Subcutaneous adipose tissue (tissue), 4 donors: ENCODE data around the gene TUT1. TPM values are rescaled to one million over a fixed set of nuclear protein-coding genes. Genes with fewer than 3 reads are reported as not detected.

ENCODE experiments used
- CTCF ChIP-seq: fragments of 450-650 bp; IDR thresholded peaks from one replicate; pipeline ENCODE4 v1.5.1; 2016; ENCODE audit warnings: low read depth, mild to moderate bottlenecking, control low read depth, antibody characterized with exemption, moderate library complexity
- total RNA-seq, 4 donors: library from RNA; depleted of rRNA; stranded (reverse); fragments of >200 nt; gene quantifications; one replicate each; pipeline ENCODE4 v1.1.0, GENCODE V29; 2016

The TUT1 gene
- total RNA-seq, 4 donors from 2014 or later: 3.4 to 13.4 (median 7.9) TPM

DNA sequence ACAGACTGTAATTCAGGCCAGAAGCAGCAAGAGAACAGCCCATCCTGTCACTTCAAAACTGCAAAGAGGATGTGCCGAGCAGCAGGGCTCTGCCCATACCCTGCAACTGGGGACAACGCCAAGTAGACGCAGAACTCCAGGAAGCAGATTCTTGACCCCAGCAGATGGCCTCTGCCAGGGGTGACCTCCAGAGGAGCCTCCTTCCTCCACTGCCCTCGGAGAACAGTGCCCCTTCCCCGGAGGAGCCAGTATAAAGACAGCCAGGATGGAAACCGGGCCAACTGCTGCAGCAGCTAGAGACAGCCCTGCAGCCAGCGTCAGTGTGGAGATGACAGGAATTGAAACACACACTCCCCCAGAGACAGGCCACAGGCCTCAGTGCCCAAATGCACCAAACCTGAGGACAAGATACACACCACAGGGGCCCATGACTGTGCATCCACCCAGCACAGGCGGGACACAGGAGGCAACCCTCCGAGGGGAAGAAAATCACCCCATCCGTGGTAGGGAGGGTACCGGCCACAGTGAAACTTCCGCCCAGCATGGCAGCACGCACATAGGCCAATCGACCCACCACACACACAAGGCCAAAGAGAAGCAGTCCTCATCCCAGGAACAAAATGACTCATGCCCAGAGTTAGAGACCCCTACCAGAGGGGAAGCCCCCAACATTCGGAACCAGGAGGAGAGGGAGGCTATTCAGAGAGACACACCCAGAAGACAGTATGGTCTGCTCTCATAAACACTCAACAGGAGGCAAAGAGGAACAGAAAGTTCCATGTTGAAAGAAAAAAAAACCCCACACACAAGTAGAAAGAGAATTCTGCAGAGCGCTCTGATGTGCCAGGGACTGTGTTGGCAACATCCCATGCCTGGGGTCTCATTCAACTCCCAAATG, 50.3 kb downstream of the TUT1 start:
- TF ChIP-seq CTCF: no peak

GRCh38 chr11:62539238-62539925, 51.9 kb downstream of the TUT1 start:
- no peak for TF ChIP-seq CTCF

DNA sequence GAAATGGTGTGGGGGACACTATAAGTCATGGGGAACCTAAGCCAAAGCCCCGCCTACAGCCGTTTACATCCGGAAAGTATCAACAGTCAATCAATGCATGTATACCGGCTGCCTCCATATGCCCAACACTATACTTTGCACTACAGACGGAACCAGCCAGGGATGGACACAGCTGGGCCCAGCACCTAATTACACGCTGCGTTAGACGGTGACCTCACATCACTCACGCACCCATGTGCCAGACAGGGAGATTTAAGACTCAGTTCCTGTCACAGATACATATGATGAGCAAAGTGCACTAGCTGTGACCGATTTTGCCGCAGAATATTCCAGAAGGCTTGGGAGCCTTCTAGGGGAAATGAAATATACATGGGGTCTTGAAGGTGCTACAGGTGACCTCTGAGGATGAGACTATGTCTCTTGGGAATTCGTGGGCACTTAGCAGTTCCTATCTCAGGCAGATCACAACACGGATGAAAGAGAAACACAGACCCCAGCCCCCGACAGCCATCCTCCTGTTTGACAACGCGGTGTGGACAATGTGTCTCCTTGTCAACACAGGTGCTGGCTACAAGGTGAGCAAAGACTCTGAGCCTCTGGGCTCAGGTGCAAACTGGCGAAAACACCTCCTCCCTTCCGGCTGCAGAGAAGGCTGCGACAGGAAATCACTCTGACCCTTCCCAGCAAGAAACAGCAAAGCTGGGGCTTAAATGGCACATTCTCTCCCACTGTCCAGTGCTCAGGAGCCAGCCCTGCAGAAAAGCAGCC, 52.7 kb downstream of the TUT1 start:
- no peak for TF ChIP-seq CTCF

- TF ChIP-seq CTCF: no peak
These were observed 54.9 kb downstream of the TUT1 start for GRCh38 chr11:62536301-62536957.

- no peak for TF ChIP-seq CTCF
These were observed 55.5 kb downstream of the TUT1 start for GRCh38 chr11:62535802-62536201.

DNA sequence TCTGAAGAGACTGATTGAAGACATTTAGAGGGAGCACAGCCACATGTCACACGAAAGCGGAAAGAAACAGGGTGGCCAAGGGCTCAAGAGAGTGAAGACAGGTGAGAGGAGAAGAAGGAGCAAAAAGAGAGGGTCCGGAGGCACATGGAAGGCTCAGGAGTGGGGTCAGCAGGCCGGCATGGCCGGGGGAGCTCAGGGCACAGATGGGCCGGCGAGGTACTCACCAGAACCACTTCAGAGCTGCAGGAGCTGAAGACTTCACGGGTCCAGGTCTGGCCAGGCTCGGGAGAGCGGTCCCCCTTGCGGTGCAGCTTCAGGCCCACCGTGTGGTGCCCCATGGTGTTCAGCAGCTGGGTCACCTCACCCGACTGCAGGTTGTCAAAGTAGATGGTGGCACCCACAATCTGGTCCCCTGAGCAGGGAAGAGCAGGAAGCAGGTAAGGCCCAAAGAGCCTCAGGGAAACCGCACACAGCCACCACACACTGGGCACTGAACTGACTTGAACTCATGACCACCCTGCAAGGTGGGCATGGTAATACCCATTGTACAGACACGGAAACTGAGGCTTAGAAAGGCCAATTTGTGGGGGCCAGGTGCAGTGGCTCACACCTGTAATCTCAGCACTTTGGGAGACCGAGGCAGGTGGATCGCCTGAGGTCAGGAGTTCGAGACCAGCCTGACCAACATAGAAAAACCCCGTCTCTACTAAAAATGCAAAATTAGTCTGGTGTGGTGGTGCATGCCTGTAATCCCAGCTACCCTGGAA, 56.4 kb downstream of the TUT1 start:
- no peak for TF ChIP-seq CTCF
